Measurements from ENCODE around the gene MATN1.

The MATN1 gene

GRCh38 chr1:30678209-30678608, 45.2 kb downstream of the MATN1 start:
- DNase-seq, result no peak

DNA sequence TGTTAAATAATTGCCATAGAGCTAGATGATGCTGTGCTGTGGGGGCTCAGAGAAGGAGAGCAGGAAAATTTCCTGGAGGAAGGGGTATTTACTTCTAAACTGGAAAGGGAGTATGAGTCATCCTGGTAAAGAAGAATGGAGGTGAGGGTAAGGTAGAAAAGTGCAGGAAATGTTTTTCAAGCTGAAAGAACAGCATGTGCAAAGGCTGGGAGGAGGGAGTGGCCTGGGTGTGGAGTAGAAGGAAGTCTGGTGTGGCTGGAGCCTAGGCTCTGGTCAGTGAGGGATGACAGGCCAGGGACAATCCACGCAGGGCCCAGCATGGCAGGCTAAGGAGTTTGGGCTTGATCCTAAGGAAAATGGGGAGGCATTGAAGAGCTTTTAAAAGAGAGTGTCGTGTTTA, 45.9 kb downstream of the MATN1 start:
- no peak for DNase-seq

DNA sequence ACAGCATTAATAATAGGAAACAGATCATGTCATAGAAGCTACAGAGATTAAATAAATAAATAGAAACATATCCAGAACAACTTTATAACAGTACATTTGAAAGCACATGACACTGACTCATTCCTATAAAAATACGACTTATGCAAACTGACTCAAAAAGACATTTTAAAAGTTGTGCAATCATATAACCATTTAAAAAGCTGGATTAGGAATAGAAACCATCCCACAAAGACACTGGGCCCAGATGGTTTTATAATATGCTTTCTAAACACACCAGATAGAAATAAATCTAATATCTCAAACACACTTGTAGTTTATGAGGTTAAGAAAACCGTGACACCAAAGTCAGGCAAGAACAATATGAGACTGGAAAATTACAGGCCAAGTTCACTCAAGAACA, 47.6 kb downstream of the MATN1 start:
- no peak for DNase-seq

DNA sequence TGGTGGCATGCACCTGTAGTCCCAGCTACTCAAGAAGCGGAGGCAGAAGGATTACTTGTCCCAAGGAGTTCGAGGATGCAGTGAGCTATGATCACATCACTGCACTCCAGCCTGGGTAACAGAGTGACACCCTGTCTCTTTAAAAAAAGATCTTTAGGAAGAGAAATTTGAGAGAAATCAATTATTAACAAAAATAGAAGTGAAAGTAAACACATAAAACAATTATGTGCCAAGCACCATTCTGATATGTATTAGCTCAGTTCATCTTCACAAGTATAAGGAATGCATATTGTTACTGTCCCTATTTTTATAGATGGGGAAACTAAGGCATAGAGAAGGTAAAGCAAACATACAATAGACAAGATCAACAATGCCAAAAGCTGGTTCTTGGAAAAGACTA, 48.1 kb downstream of the MATN1 start:
- no peak for DNase-seq

- DNase-seq, result no peak
Observed at GRCh38 chr1:30673395-30673794, 50.0 kb downstream of the MATN1 start.

DNA sequence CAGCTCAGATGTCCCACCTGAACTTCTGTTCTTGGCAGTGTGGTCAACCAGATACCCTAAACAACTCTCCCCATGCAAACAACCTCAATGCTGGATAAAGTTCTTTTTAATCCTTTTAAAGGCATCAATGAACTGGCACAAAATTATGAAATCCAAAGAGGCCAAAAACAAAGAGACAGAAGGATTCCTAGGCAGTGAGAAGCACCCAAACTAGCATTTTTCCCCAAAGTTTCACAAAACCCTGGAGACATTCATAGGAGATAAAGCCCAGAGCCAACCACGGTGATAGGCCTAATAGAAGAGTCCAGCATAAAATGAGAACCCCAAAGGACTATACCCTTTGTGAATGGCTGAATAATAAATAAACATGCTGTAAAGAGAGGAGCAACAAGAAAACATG, 50.7 kb downstream of the MATN1 start:
- no peak for DNase-seq

GRCh38 chr1:30670240-30671060, 52.9 kb downstream of the MATN1 start:
- no peak for DNase-seq

DNA sequence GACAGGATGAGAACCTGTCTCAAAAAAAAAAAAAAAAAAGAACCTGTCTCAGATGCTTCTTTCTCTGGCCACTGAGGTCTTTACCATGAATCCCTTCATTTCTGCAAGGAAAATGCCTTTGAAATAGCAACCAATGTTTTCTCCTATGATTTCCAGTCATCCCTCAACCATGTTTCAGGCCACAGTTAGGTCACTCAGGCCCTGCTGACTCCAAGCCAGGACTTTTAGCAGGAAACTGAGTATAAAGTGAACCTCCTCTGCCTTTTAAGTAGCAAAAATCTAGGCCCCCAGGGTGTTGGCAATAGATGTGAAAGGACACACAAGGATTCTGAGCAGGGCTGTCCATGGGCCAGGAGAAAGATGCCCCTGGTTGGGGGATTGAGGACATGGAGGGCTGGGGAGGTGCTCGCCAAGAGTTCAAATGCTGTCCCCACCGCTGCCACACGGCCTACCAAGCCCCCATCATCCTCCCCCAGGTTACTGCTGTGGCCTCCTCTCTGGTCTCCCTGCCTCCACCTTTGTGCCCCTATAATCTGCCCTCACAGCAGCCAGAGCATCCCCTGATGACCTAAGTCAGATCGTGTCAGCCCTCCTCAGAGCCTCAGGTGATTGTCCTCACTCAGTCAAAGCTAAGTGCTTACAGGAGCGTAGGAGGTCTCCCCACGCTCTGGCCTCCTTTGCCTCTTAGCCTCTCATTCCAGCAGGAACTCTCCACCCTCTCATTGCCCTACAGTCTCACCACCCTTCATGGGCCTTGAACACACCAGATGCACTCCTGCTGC, 54.6 kb downstream of the MATN1 start:
- no peak for DNase-seq

GRCh38 chr1:30668024-30668423, 55.4 kb downstream of the MATN1 start:
- DNase-seq, result no peak

DNA sequence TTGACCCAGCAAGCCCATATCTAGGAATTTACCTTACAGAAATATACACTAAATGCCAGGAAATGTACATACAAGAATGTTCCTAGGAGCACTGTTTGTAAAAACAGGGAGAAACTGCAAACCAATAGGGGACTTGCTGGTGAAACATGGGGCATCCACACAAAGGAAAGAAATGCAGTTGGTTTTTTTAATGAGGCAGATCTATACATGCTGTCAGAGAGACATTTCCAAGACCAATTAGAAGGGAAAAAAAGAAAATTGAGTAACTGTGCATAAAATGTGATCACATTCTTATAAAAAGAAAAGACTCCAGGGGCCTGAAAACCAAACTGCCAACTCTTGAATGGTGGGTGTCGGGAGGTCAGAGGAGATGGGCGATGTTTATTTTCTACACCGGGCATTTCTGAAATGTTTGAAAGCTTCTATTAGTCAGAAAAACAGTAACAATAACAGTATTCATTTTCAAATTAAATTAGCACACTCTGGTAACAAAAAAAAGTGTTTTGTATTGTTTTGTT, 56.6 kb downstream of the MATN1 start:
- DNase-seq, result no peak

GRCh38 chr1:30665216-30666010, 58.0 kb downstream of the MATN1 start:
- DNase-seq, result no peak

DNA sequence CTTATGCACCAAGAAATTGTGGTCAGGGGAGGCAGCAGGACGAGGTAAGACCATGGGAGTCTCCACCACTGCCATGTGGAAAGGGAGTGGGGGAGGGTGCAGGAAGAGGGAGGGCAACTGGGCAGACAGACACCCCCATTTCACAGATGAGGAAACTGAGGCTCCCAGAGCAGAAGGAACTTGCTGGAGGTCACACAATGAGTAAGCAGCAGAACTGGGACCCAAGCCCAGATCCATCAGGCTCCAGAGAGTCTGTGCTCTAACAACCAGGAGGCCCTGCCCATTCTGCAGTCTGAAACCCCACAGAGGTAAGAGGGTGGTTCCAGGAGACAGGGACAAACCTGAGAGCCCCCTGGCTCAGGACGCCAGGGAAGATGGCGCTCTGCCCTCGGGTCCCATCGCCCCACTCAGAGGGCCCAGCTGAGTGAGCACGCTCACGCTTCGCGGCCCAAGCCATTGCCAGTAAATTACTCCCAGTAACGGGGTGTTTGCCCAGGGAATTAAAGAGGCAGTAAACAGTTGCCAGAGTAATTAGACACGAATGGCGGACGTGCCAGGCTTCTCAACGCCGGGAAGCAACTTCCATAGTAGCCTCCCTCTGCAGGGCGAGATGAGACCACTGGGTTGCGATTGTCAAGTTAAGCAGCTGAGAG, 59.2 kb downstream of the MATN1 start:
- peak; percentile 30 for DNase-seq

DNA sequence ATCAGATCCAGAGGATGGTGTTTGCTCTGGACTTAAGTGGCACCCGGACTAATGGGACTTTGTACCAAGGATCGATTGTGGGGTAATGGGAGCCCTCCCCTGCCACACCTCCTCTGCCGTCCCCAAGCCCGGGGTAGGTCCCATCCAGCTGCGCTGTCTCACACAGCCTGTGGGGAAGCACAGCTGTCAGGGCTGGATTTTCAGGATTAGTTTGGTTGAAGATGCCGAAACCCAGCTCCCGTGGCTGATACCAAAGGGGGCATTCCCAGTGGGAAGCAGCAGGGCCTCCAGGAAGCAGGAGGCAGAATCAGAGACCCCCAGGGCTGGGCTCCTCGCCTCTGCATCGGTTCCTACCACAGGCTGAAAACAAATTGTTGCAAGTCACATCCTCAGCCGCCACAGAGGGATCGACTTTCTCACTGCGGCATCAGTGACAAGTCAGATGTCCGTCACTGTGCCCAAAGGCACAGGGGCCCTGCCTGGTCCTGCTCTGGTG, 59.7 kb downstream of the MATN1 start:
- DNase-seq, result no peak

DNA sequence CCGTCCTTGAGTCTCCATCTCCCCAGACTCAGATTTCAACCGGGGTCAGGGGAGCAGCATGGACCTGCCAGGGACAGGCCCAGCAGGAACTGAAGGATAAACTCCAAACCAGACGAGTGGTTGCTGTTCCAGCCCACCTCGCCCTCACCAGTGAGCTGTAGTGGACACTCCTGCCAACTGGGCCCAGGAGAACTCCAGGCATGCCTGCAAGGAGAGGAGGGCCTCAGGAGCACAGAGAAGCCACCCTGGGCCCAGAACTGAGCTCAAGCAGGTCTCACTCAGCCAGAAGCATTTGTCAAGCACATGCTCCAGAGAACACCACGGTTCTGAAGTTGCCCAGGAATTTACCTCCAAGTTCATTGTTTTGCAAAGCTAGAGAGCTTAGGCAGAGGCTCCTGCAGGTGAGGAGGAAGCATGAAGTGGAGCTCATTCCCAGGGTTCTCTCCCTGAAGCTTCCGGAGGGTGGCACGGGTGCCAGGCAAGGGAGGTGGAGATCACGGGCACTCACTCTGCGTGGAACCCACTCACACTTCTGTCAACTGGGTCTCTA, 61.0 kb downstream of the MATN1 start:
- no peak for DNase-seq

- no peak for DNase-seq
Observed at GRCh38 chr1:30661311-30661710, 62.1 kb downstream of the MATN1 start.

Measured in midbrain (tissue), 1 donor.